ENCODE data around the gene PTPN4.

The PTPN4 gene

GRCh38 chr2:119837350-119837749, 77.6 kb downstream of the PTPN4 start:
- DNase-seq (ENCODE audit: low read depth, low spot score), result no peak
- H3K27ac ChIP-seq, result peak overlapping the region; percentile 51

- peak overlapping the region; percentile 51 for H3K27ac ChIP-seq
- DNase-seq (ENCODE audit: low read depth, low spot score), result no peak
Measured at GRCh38 chr2:119837759-119838158, 78.0 kb downstream of the PTPN4 start.

- DNase-seq (ENCODE audit: low read depth, low spot score), result no peak
- H3K27ac ChIP-seq, result peak overlapping the region; percentile 51
Measured at GRCh38 chr2:119838179-119838578, 78.5 kb downstream of the PTPN4 start.

GRCh38 chr2:119841550-119841949, 81.8 kb downstream of the PTPN4 start:
- H3K27ac ChIP-seq, result no peak overlapping the region
- no peak for DNase-seq (ENCODE audit: low read depth, low spot score)

DNA sequence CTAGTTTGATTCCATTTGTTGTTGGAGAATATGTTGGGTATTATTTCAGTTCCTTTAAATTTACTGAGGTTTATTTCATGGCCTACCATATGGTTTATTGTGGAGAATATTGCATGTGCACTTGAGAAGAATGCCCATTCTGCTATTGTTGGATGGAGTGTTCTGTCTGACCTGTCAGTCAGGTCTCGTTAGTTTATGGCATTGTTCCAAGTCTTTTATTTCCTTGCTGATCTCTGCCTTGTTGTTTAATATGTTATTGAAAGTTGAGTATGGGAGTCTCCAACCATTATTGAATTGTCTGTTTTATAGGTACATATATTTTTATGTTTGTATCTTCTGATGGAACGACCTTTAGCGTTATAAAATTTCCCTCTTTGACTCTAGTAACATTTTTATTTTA, 86.3 kb downstream of the PTPN4 start:
- no peak overlapping the region for H3K27ac ChIP-seq
- no peak for DNase-seq (ENCODE audit: low read depth, low spot score)

GRCh38 chr2:119849838-119850565, 90.3 kb downstream of the PTPN4 start:
- no peak for DNase-seq (ENCODE audit: low read depth, low spot score)

GRCh38 chr2:119852214-119852613, 92.5 kb downstream of the PTPN4 start:
- H3K27ac ChIP-seq, result no peak overlapping the region
- DNase-seq (ENCODE audit: low read depth, low spot score), result no peak

More at GRCh38 chr2:119849838-119850565, 90.3 kb downstream of the PTPN4 start:
- peak overlapping the region; percentile 52 for H3K27ac ChIP-seq

- H3K27ac ChIP-seq, result no peak overlapping the region
Measured at GRCh38 chr2:119853777-119854399, 94.2 kb downstream of the PTPN4 start.

GRCh38 chr2:119856469-119856901, 96.8 kb downstream of the PTPN4 start:
- DNase-seq (ENCODE audit: low read depth, low spot score), result no peak
- H3K27ac ChIP-seq, result peak overlapping the region; percentile 4

More at GRCh38 chr2:119853777-119854399, 94.2 kb downstream of the PTPN4 start:
- no peak for DNase-seq (ENCODE audit: low read depth, low spot score)

DNA sequence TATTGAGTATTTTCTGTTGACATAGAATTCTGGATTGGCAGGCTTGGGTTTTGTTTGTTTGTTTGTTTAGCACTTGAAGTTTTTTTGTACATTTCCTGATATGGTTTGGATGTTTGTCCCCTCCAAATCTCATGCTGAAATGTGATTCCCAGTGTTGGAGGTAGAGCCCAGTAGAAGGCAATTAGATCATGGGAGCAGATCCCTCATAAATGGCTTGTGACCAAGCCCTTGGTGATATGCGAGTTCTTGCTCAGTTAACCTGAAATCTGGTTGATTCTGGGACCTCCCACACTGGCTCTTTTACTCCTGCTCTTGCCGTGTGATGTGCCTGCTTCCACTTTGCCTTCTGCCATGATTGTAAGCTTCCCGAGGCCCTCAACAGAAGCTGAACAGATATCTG, 98.0 kb downstream of the PTPN4 start:
- no peak overlapping the region for H3K27ac ChIP-seq

GRCh38 chr2:119859528-119859927, 99.8 kb downstream of the PTPN4 start:
- H3K27ac ChIP-seq, result no peak overlapping the region
- no peak for DNase-seq (ENCODE audit: low read depth, low spot score)

More for the DNA sequence above, 98.0 kb downstream of the PTPN4 start:
- DNase-seq (ENCODE audit: low read depth, low spot score), result no peak

- DNase-seq (ENCODE audit: low read depth, low spot score), result no peak
- H3K27ac ChIP-seq, result no peak overlapping the region
Measured at GRCh38 chr2:119860924-119861323, 101.2 kb downstream of the PTPN4 start.

- DNase-seq (ENCODE audit: low read depth, low spot score), result no peak
- no peak overlapping the region for H3K27ac ChIP-seq
Measured at GRCh38 chr2:119862127-119862889, 102.6 kb downstream of the PTPN4 start.

DNA sequence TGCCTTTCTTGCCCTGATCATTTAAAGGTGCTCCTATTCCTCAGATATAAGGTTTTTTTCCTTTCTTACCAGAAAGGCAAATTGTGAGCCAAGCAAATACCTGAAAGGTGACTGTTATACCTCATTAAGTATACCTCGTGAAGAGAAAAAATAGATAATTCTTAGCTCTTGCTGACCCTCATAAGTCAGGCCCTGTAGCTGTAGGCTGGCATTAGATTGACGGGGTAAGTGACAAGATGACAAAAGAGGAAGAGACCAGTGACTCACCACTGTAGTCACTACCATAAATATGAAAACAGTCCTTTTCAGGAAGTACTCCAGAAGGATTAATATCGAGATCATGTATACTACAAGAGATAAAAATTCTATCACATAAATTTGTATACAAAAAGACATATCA, 104.6 kb downstream of the PTPN4 start:
- H3K27ac ChIP-seq, result no peak overlapping the region
- no peak for DNase-seq (ENCODE audit: low read depth, low spot score)

DNA sequence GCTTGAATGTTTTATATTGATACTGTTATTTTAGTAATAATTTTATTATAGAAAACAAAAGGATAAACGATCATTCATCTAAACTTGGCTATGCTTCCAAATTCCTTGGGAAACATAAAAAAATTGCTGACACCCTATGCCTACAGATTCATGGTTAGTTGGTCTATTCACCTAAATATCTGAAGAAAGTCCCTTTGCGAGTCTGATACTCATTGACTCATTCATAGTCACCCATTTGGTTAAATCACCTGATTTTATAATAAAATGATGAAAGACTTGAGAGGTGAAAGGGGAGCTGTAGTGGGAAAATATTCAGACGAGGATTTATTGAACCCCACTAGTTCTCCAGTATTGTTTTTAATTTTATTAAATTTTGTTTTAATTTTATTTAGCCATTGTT, 112.0 kb downstream of the PTPN4 start:
- H3K27ac ChIP-seq, result no peak overlapping the region
- no peak for DNase-seq (ENCODE audit: low read depth, low spot score)

- no peak overlapping the region for H3K27ac ChIP-seq
- DNase-seq (ENCODE audit: low read depth, low spot score), result no peak
Measured at GRCh38 chr2:119873350-119874315, 113.9 kb downstream of the PTPN4 start.

DNA sequence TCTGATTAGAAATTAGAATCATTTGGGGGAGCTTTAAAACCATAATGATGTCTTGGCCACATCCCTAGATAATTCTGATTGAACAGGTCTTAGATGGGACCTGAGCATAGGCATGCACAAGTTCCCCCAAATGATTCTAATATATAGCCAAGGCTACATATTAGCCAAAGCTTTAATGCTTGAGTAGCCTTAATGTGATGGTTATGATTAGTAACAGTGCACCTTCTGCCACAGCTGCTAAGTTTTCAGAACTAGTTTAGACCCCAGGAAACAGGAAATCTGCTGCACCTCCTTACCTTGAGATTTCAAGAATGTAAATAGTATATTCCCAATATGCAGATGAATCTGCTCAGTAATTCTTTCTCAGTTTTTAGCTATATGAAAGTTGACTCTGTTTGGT, 119.8 kb downstream of the PTPN4 start:
- DNase-seq (ENCODE audit: low read depth, low spot score), result no peak
- H3K27ac ChIP-seq, result no peak overlapping the region

DNA sequence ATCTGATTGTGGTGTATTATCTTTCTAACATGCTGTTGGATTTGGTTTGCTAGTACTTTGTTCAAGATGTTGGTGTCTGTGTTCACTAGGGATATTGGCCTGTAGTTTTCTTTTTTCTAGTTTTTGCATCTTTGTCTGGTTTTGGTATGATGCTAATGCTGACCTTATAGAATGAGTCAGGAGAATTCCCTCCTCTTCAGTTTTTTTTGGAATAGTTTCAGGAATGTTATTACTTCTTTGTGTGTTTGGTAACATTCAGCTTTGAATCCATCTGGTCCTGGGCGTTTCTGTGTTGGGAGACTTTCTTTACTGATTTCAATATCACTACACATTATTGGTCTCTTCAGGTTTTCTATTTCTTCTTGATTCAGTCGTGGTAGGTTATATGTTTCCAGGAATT, 129.0 kb downstream of the PTPN4 start:
- DNase-seq (ENCODE audit: low read depth, low spot score), result no peak

GRCh38 chr2:119897736-119898395, 138.1 kb downstream of the PTPN4 start:
- no peak for DNase-seq (ENCODE audit: low read depth, low spot score)

More for the DNA sequence above, 129.0 kb downstream of the PTPN4 start:
- H3K27ac ChIP-seq, result no peak overlapping the region

More at GRCh38 chr2:119897736-119898395, 138.1 kb downstream of the PTPN4 start:
- no peak overlapping the region for H3K27ac ChIP-seq
